ENCODE data around the gene TMPRSS13. TPM values are rescaled to one million over a fixed set of nuclear protein-coding genes. Genes with fewer than 3 reads are reported as not detected.

The TMPRSS13 gene
- total RNA-seq, 2 experiments from 2014 or later: 0.79 to 1.1 TPM

DNA sequence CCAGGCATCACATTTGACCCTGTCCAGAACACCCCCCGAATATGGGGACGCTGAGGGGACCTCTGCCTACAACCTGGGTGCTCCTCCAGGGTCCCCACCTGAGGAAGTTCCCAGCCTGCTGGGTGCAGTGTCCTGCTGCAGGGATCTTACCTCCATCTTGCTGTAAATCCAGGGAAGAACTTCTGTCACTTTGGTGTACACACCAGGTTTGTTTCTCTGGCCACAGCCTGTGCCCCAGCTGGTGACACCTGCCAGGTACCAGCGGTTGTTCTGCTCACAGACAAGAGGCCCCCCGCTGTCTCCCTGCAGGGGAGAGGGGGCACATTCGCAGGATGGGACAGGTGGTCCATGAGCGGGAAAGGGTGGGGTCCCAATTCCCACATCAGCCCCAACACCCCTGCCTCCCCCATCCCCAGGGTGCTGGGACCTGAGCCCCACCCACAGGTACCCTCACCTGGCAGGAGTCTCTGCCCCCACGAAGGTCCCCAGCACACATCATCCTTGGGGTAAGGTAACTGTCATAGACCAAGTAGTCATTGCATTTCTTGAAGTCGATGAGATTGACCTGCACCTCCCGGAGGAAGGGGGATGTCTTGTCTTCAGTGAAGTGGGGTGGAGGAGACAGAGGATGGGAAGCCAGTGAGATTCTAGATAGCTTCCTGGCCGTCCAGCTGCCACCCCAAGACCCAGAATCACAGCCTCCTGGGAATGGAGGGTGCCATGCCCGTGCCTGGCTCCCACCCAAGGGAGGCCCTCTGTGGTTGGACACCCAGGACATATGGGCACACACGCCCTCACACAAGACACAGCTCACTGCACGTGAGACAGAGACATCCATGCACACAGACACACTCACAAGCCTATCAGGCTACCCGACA lies 25.5 kb downstream of the TMPRSS13 start:
- H4K20me1 ChIP-seq (ENCODE audit: insufficient read depth, low read length): no peaks in the 10 kb centered on the region
- no peak for TF ChIP-seq CTCF (conservative IDR thresholded peaks at IDR 0.05; ENCODE audit: low read length)
- TF ChIP-seq EZH2phosphoT487 (IDR thresholded peaks at IDR 0.05; ENCODE audit: borderline replicate concordance, low read depth, low read length): no peak
- H3K9me3 ChIP-seq (ENCODE audit: low read length): no peaks in the 10 kb centered on the region
- H3K9me2 ChIP-seq (ENCODE audit: insufficient read depth, low read length): no peaks in the 10 kb centered on the region
- no TSS peak for BruUV-seq (replicated peaks)
- ChIA-PET POLR2A (interaction anchor here (1.2 kb wide), 2 partner anchors 17 to 33 kb away, joined by 3 read pairs; no protein-coding TSS in a partner anchor), CTCF (ENCODE audit: unreplicated experiment) (no interaction called here)
- H3K4me3 ChIP-seq (ENCODE audit: low read depth, low read length, poor library complexity, severe bottlenecking): no peak overlapping the region
- no peaks in the 10 kb centered on the region for H3K36me3 ChIP-seq (ENCODE audit: insufficient read depth, low read length)
- no peaks in the 10 kb centered on the region for H3K4me1 ChIP-seq (ENCODE audit: insufficient read depth, low read length, poor library complexity, severe bottlenecking)
- no peak overlapping the region for H3K4me2 ChIP-seq (ENCODE audit: low read length)
- H3K27ac ChIP-seq (ENCODE audit: low read depth, low read length, poor library complexity, severe bottlenecking): no peak overlapping the region
- H2AFZ ChIP-seq (ENCODE audit: low read length): no peak overlapping the region
- intact Hi-C loops (cut with micrococcal nuclease; ENCODE audit: unreplicated experiment): no loop called here
- DNase-seq (ENCODE audit: low spot score): no peak
- no peaks in the 10 kb centered on the region for H3K79me2 ChIP-seq (ENCODE audit: insufficient read depth, low read depth, low read length)

GRCh38 chr11:117902001-117902845 lies 27.0 kb downstream of the TMPRSS13 start:
- no peaks in the 10 kb centered on the region for H3K4me1 ChIP-seq (ENCODE audit: insufficient read depth, low read length, poor library complexity, severe bottlenecking)
- no peak overlapping the region for H2AFZ ChIP-seq (ENCODE audit: low read length)
- no peaks in the 10 kb centered on the region for H3K36me3 ChIP-seq (ENCODE audit: insufficient read depth, low read length)
- no peaks in the 10 kb centered on the region for H3K9me2 ChIP-seq (ENCODE audit: insufficient read depth, low read length)
- H4K20me1 ChIP-seq (ENCODE audit: insufficient read depth, low read length): no peaks in the 10 kb centered on the region
- H3K4me2 ChIP-seq (ENCODE audit: low read length): no peak overlapping the region
- BruUV-seq (replicated peaks): no TSS peak
- no peak overlapping the region for H3K27ac ChIP-seq (ENCODE audit: low read depth, low read length, poor library complexity, severe bottlenecking)
- ChIA-PET POLR2A (no interaction called here), CTCF (ENCODE audit: unreplicated experiment) (no interaction called here)
- TF ChIP-seq CTCF (conservative IDR thresholded peaks at IDR 0.05; ENCODE audit: low read length) (no peak), EZH2phosphoT487 (IDR thresholded peaks at IDR 0.05; ENCODE audit: borderline replicate concordance, low read depth, low read length) (no peak)
- intact Hi-C loops (cut with micrococcal nuclease; ENCODE audit: unreplicated experiment): no loop called here
- no peaks in the 10 kb centered on the region for H3K79me2 ChIP-seq (ENCODE audit: insufficient read depth, low read depth, low read length)
- DNase-seq (ENCODE audit: low spot score): no peak
- H3K9me3 ChIP-seq (ENCODE audit: low read length): no peaks in the 10 kb centered on the region
- H3K4me3 ChIP-seq (ENCODE audit: low read depth, low read length, poor library complexity, severe bottlenecking): no peak overlapping the region

Measured in OCI-LY7 (cell line).